Cerebellar cortex (tissue), 1 donor: ENCODE data around the gene PYGO1.
"Not testable (repeated sequence)": the region's sequence is repeated elsewhere in the genome, so short reads cannot be mapped to it uniquely, and the experiment has no call there.

Experiments
- DNase-seq: peaks from one replicate; pipeline ENCODE4 v3.0.0-alpha.2; 2015; ENCODE audit warnings: low spot score

Gene PYGO1

DNA sequence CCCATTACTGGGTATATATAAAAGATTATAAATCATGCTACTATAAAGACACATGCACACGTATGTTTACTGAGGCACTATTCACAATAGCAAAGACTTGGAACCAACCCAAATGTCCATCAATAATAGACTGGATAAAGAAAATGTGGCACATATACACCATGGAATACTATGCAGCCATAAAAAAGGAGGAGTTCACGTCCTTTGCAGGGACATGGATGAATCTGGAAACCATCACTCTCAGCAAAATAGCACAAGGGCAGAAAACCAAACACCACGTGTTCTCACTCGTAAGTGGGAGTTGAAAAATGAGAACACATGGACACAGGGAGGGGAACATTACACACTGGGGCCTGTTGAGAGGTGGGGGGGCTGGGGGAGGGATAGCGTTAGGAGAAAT is 82.7 kb downstream of the PYGO1 start:
- DNase-seq = not testable (repeated sequence)

DNA sequence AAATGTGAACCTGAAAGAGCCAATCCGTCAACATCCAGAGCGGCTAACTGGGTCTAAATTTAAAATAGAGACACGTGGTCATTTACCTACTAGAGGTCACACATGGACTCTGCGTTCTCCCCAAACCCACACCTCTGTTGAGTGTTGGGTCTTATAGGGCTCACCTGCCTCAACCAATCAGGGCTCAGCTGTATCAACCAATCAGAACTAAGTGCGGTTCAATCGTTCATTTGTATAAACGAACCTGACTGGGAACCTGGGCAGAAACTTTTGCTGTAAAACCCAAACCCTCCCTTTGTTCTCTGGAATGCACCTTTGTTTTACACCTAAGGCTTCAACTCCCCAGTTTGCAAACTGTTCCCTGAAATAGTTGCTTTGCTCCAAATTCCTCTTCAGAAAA is 89.0 kb downstream of the PYGO1 start:
- no peak for DNase-seq

DNA sequence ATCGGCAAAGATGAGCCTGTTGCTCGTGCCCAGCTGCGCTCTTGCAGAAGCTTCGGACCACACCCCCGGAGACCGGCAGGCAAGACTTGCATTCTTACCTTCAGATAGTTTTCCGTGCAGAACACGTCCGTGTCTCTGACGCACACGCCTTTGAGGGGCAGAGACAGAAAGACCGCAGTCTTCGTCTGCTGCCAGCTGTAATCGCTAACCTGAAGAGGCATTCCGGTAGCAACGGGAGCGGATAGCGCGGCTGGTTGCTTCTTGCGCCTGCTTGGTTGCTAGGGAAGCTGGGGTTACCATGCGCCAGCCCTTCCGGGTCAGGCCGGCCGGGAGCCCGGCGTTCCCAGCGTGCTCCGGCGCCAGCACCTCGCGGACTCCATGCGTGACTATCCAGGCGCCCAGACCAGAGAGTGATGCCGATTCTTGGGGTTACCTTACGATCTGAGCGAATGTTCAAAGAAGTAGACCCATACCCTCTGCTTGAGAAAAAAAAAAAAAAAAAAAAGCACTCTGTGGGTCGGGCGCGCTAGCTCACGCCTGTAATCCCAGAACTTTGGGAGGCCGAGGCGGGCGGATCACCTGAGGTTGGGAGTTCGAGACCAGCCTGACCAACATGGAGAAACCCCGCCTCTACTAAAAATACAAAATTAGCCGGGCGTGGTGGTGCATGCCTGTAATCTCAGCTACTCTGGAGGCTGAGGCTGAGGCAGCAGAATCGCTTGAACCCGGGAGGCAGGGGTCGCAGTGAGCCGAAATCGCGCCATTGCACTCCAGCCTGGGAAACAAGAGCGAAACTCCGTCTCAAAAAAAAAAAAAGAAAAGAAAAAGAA is 89.8 kb downstream of the PYGO1 start:
- DNase-seq = peak; percentile 84

DNA sequence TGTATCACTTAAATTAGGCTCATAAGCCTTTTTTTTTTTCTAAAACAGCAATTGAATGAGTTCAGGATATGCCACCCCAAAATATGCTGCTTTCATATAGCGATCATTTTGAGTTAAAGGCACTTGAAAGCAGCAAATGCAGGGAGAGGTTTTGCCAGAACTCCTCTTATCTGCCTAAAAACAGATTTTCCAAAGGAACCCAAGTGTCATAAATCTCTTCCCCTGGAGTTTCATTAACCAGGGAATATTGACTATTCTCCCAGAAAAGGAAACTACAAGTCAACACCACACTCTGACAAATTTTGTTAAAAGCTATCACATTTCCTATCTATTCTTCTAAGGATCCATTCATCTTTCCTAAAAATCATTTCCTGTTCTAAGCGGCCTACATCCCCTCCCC is 91.4 kb downstream of the PYGO1 start:
- no peak for DNase-seq

DNA sequence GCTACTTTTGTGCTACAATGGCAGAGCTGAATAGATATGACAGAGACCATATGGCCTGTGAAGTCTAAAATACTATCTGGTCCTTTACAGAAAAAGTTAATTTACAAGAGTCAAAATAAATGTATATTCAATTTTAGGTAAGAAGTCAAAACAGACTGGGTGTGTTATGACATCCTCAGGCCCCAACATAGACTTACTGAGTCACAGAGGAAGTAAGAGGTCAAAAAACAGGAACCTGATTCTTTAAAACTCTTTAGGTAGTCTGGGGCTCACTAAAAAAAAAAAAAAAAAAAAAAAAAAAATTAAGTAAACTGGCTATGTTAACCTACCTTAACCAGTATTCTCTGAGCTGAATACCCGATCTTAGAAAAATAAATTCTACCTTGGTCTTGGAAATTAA is 93.2 kb downstream of the PYGO1 start:
- DNase-seq = no peak

DNA sequence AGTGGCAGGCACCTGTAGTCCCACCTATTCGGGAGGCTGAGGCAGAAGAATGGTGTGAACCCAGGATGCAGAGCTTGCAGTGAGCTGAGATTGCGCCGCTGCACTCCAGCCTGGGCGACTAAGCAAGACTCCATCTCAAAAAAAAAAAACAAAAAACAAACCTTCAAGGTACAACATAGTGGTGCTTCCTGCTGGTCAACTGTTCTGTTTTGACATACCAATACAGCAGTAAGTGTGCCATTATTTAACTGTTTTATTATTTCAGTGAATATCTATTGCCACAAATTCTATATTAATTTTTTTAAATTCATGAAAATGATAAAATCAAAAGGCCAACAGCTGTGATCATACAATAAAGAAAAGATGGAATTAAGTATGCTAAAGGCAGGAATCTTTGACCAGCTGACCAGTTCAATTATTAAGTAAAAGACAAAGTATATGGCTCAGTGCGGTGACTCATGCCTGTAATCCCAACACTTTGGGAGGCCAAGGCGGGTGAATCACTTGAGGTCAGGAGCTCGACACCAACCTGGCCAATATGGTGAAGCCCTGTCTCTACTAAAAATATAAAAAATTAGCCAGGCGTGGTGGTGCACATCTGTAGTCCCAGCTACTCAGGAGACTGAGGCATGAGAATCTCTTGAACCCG is 99.1 kb downstream of the PYGO1 start:
- DNase-seq = not testable (repeated sequence)
